Neural progenitor cell (in vitro differentiated cells): ENCODE results near the gene GAB2. TPM values are rescaled to one million over a fixed set of nuclear protein-coding genes. Genes with fewer than 3 reads are reported as not detected.
A peak's percentile ranks its signal among the peaks of the same experiment; 100 is the strongest.

Experiments used
- DNase-seq: peaks from one replicate; pipeline ENCODE4 v3.0.0-alpha.2; 2016; ENCODE audit warnings: low spot score
- H2AFZ ChIP-seq: fragments of 200-600 bp; sonication (generic); replicated peaks from 2 replicates; pipeline ENCODE4 v1.6.1; 2016; ENCODE audit warnings: antibody characterized with exemption
- H3F3A ChIP-seq: fragments of 200-600 bp; sonication (generic); 2 replicates; pipeline ENCODE4 v1.6.1; 2016; ENCODE audit warnings: antibody characterized with exemption, low read depth
- H3K27ac ChIP-seq: fragments of 200-600 bp; sonication (generic); 2 replicates; pipeline ENCODE4 v1.5.1; 2016; ENCODE audit warnings: mild to moderate bottlenecking
- H3K27me3 ChIP-seq: fragments of 200-600 bp; sonication (generic); 2 replicates; pipeline ENCODE4 v1.6.1; 2016; ENCODE audit warnings: mild to moderate bottlenecking, moderate library complexity
- H3K36me3 ChIP-seq: fragments of 200-600 bp; sonication (generic); 2 replicates; pipeline ENCODE4 v1.5.1; 2016
- H3K4me1 ChIP-seq: fragments of 200-600 bp; sonication (generic); 2 replicates; pipeline ENCODE4 v1.6.1; 2016; ENCODE audit warnings: mixed run types
- H3K4me2 ChIP-seq: fragments of 200-600 bp; sonication (generic); 2 replicates; pipeline ENCODE4 v1.6.1; 2016
- H3K4me3 ChIP-seq: fragments of 200-600 bp; sonication (generic); 2 replicates; pipeline ENCODE4 v1.5.1; 2016
- H3K79me2 ChIP-seq: fragments of 200-600 bp; sonication (generic); 2 replicates; pipeline ENCODE4 v1.6.1; 2016; ENCODE audit warnings: low read depth
- H3K9ac ChIP-seq: fragments of 200-600 bp; sonication (generic); 2 replicates; pipeline ENCODE4 v1.6.1; 2016
- H3K9me3 ChIP-seq: fragments of 200-600 bp; sonication (generic); 2 replicates; pipeline ENCODE4 v1.5.1; 2016; ENCODE audit warnings: low read depth
- H4K20me1 ChIP-seq: fragments of 200-600 bp; sonication (generic); 2 replicates; pipeline ENCODE4 v1.6.1; 2016; ENCODE audit warnings: low read depth
- H3K27ac Mint-ChIP-seq: 3 replicates; pipeline ENCODE4 v1.8.0; 2021; ENCODE audit warnings: mixed read lengths
- H3K27me3 Mint-ChIP-seq: 2 replicates; pipeline ENCODE4 v1.8.0; 2022; ENCODE audit warnings: low read depth, mild to moderate bottlenecking, inconsistent platforms, moderate library complexity, mixed read lengths; ENCODE audit not compliant: insufficient read depth
- H3K36me3 Mint-ChIP-seq: 3 replicates; pipeline ENCODE4 v1.8.0; 2021; ENCODE audit warnings: mixed read lengths
- H3K4me1 Mint-ChIP-seq: 3 replicates; pipeline ENCODE4 v1.8.0; 2021; ENCODE audit warnings: mixed read lengths
- H3K4me3 Mint-ChIP-seq: 3 replicates; pipeline ENCODE4 v1.8.0; 2021; ENCODE audit warnings: mild to moderate bottlenecking, moderate library complexity, mixed read lengths
- H3K9me3 Mint-ChIP-seq: 3 replicates; pipeline ENCODE4 v1.8.0; 2020; ENCODE audit warnings: mixed read lengths
- EZH2 ChIP-seq: fragments of 200-600 bp; sonication (generic); IDR thresholded peaks from 2 replicates; pipeline ENCODE4 v1.6.1; 2017; ENCODE audit warnings: antibody characterized with exemption, mild to moderate bottlenecking, moderate library complexity
- EZH2phosphoT487 ChIP-seq: fragments of 200-600 bp; sonication (generic); IDR thresholded peaks from 2 replicates; pipeline ENCODE4 v1.6.1; 2017; ENCODE audit warnings: antibody characterized with exemption
- total RNA-seq: library from RNA; depleted of rRNA; stranded (reverse); fragments of >200 nt; gene quantifications from 2 replicates; pipeline ENCODE4 v1.2.3, GENCODE V29; 2015; ENCODE audit warnings: low replicate concordance
- TF ChIP-seq, protein P1 (sequence below): fragments of 200-600 bp; sonication (generic); IDR thresholded peaks from 2 replicates; pipeline ENCODE4 v1.5.1; 2017; ENCODE audit warnings: antibody characterized with exemption, mild to moderate bottlenecking

GAB2 gene
- total RNA-seq, 1 donor from 2014 or later, result 11.1 TPM

- Histone ChIP-seq H3K79me2 (peaks cover 6% of the 10 kb centered on the region), H3K4me3 (no peak overlapping the region), H3K27me3 (no peaks in the 10 kb centered on the region), H3K4me2 (no peak overlapping the region), H4K20me1 (no peaks in the 10 kb centered on the region), H3K4me1 (peaks cover 16% of the 10 kb centered on the region), H2AFZ (no peak overlapping the region), H3K9ac (no peak overlapping the region), H3K9me3 (no peaks in the 10 kb centered on the region), H3K36me3 (no peaks in the 10 kb centered on the region), H3K27ac (no peak overlapping the region), H3F3A (peaks cover 13% of the 10 kb centered on the region)
- no peak for TF ChIP-seq EZH2phosphoT487
- TF ChIP-seq, protein P1, sequence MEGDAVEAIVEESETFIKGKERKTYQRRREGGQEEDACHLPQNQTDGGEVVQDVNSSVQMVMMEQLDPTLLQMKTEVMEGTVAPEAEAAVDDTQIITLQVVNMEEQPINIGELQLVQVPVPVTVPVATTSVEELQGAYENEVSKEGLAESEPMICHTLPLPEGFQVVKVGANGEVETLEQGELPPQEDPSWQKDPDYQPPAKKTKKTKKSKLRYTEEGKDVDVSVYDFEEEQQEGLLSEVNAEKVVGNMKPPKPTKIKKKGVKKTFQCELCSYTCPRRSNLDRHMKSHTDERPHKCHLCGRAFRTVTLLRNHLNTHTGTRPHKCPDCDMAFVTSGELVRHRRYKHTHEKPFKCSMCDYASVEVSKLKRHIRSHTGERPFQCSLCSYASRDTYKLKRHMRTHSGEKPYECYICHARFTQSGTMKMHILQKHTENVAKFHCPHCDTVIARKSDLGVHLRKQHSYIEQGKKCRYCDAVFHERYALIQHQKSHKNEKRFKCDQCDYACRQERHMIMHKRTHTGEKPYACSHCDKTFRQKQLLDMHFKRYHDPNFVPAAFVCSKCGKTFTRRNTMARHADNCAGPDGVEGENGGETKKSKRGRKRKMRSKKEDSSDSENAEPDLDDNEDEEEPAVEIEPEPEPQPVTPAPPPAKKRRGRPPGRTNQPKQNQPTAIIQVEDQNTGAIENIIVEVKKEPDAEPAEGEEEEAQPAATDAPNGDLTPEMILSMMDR, result no peak
- TF ChIP-seq EZH2, result no peak
- H3K27me3 Mint-ChIP-seq, result no peaks in the 10 kb centered on the region
- peaks cover 15% of the 10 kb centered on the region for H3K9me3 Mint-ChIP-seq
- no peak overlapping the region for H3K4me3 Mint-ChIP-seq
- H3K36me3 Mint-ChIP-seq, result no peaks in the 10 kb centered on the region
- no peak for DNase-seq
- H3K27ac Mint-ChIP-seq, result no peak overlapping the region
- peaks cover 8% of the 10 kb centered on the region for H3K4me1 Mint-ChIP-seq
These were observed 83.5 kb downstream of the GAB2 start for GRCh38 chr11:78334109-78334508.

DNA sequence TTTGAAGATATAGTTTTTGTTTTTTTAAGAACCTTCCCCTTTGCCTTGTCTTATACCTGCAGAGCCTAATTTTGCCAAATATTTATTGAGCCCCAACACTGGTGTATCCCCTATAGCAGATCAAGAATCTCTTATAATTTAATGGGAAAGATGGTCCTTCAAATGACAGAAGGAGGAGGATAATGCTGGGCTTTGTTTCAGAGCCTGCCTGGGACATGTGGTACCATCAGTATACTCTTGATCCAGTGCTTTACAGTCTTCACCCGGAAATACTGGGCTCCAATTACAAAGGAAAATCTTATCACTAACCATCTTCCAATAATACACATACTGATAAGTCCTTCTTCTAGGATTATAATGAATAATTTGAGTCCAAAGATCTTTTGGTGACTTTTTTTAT lies 84.7 kb downstream of the GAB2 start:
- Mint-ChIP-seq H3K27me3 (no peaks in the 10 kb centered on the region), H3K36me3 (no peaks in the 10 kb centered on the region), H3K4me1 (peaks cover 8% of the 10 kb centered on the region), H3K4me3 (no peak overlapping the region), H3K27ac (no peak overlapping the region), H3K9me3 (peaks cover 15% of the 10 kb centered on the region)
- Histone ChIP-seq H3K9me3 (no peaks in the 10 kb centered on the region), H3K4me2 (peak overlapping the region; percentile 43), H3K4me3 (no peak overlapping the region), H3K27ac (no peak overlapping the region), H3F3A (peaks cover 13% of the 10 kb centered on the region), H3K27me3 (no peaks in the 10 kb centered on the region), H3K4me1 (peaks cover 16% of the 10 kb centered on the region), H3K9ac (no peak overlapping the region), H3K79me2 (no peaks in the 10 kb centered on the region), H2AFZ (no peak overlapping the region), H4K20me1 (no peaks in the 10 kb centered on the region), H3K36me3 (no peaks in the 10 kb centered on the region)
- TF ChIP-seq EZH2 (no peak), EZH2phosphoT487 (no peak)
- TF ChIP-seq, protein P1, result no peak
- DNase-seq, result no peak

GRCh38 chr11:78332174-78332866 lies 85.3 kb downstream of the GAB2 start:
- H3K4me1 Mint-ChIP-seq, result peaks cover 8% of the 10 kb centered on the region
- peaks cover 13% of the 10 kb centered on the region for H3F3A ChIP-seq
- H2AFZ ChIP-seq, result no peak overlapping the region
- H3K9me3 Mint-ChIP-seq, result peaks cover 15% of the 10 kb centered on the region
- no peak for DNase-seq
- H4K20me1 ChIP-seq, result no peaks in the 10 kb centered on the region
- H3K9me3 ChIP-seq, result no peaks in the 10 kb centered on the region
- peak overlapping the region; percentile 82 for H3K27ac ChIP-seq
- H3K4me3 Mint-ChIP-seq, result no peak overlapping the region
- no peaks in the 10 kb centered on the region for H3K27me3 ChIP-seq
- no peaks in the 10 kb centered on the region for H3K27me3 Mint-ChIP-seq
- no peaks in the 10 kb centered on the region for H3K36me3 ChIP-seq
- no peak for TF ChIP-seq EZH2phosphoT487
- TF ChIP-seq, protein P1, result no peak
- no peak for TF ChIP-seq EZH2
- no peaks in the 10 kb centered on the region for H3K79me2 ChIP-seq
- peak overlapping the region; percentile 43 for H3K4me2 ChIP-seq
- no peak overlapping the region for H3K9ac ChIP-seq
- no peaks in the 10 kb centered on the region for H3K36me3 Mint-ChIP-seq
- H3K27ac Mint-ChIP-seq, result no peak overlapping the region
- H3K4me3 ChIP-seq, result no peak overlapping the region
- peaks cover 16% of the 10 kb centered on the region for H3K4me1 ChIP-seq
